Upper lobe of left lung (tissue), 4 donors: ENCODE results near the gene PARG.
"Not testable (repeated sequence)": the region's sequence is repeated elsewhere in the genome, so short reads cannot be mapped to it uniquely, and the experiment has no call there.

ENCODE experiments used
- CTCF ChIP-seq, 6 experiments: fragments of 450-650 bp in 4 of 6; fragments of 200-600 bp in 2 of 6; sonication (generic) in 2 of 6; IDR thresholded peaks; one replicate each; pipeline ENCODE4 v1.5.1; 2016 to 2019; ENCODE audit warnings: antibody characterized with exemption in 6 of 6
- POLR2A ChIP-seq, 4 donors: fragments of 450-650 bp; IDR thresholded peaks; one replicate each; pipeline ENCODE4 v1.5.1; 2016 to 2017; ENCODE audit warnings: antibody characterized with exemption in 4 of 4, mild to moderate bottlenecking in 2 of 4

DNA sequence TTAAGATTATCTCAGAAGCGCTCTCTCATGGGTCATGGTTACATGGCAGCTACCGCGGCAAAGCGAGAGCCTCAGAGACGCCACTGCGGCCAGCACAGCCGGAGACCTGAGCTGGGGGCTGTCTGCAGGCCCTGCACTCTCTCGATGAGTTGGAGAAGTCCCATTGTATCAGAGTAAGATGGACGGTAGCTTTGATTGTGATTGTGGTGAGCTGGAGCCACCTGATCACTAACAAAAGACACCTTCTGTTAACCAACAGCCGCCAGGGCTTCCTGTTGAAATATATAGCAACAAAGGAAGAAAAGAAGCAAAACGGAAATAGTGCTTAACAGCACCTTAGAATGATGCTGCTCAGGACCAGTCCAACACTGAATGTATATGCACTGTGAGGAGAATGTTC lies 170.8 kb downstream of the PARG start:
- not testable (repeated sequence) for TF ChIP-seq CTCF, POLR2A (IDR thresholded peaks at IDR 0.05)
